A549 (cell line): ENCODE data around the gene SCG2. TPM values are rescaled to one million over a fixed set of nuclear protein-coding genes. Genes with fewer than 3 reads are reported as not detected.

Source experiments
- ATAC-seq, 2 experiments: fragments of 200-7000 bp in 1 of 2; fragments of >200 bp in 1 of 2; cut with Nextera tagmentation in 1 of 2; cut with Tn5 transposase in 1 of 2; 3 replicates each; pipeline versions ENCODE4 v1.8.0 to v1.9.1; 2018 to 2020; ENCODE audit warnings: mild to moderate bottlenecking in 1 of 2, moderate library complexity in 1 of 2
- CTCF ChIA-PET: fragments of 300-600 bp; sonication (Branson Sonifier 250); formaldehyde crosslinking; extraction: SDS; loops from one replicate; lab custom pipeline; 2021; ENCODE audit warnings: antibody characterized with exemption, inconsistent platforms; lab: Yijun Ruan, JAX
- POLR2A ChIA-PET: fragments of 350-600 bp; formaldehyde crosslinking; extraction: SDS; loops from one replicate; lab custom pipeline; 2021; ENCODE audit warnings: antibody characterized with exemption, inconsistent platforms; lab: Yijun Ruan, JAX
- DNase-seq, 2 experiments: peaks; one replicate each; pipeline versions ENCODE4 v3.0.0 to v3.0.0-alpha.2; 2011 to 2016; ENCODE audit warnings: low read depth in 1 of 2, low spot score in 1 of 2
- FAIRE-seq: peaks from 2 replicates; lab custom pipeline; 2011; peaks lifted over from hg19 to GRCh38; lab: Jason Lieb, UNC
- H3K27ac ChIP-seq, 2 experiments: fragments of >200 bp; sonication (Bioruptor Twin); formaldehyde crosslinking; 3 replicates each; pipeline ENCODE4 v1.5.1; 2016 to 2017
- H3K4me1 ChIP-seq: fragments of >200 bp; sonication (Bioruptor Twin); formaldehyde crosslinking; 3 replicates; pipeline ENCODE4 v1.6.1; 2016
- H3K4me2 ChIP-seq: fragments of >200 bp; sonication (Bioruptor Twin); formaldehyde crosslinking; 3 replicates; pipeline ENCODE4 v1.6.1; 2016
- H3K4me3 ChIP-seq: fragments of >200 bp; sonication (Bioruptor Twin); formaldehyde crosslinking; 3 replicates; pipeline ENCODE4 v1.5.1; 2016
- H3K9me3 ChIP-seq: fragments of >200 bp; sonication (Bioruptor Twin); formaldehyde crosslinking; 3 replicates; pipeline ENCODE4 v1.6.1; 2016
- BHLHE40 ChIP-seq: IDR thresholded peaks from 2 replicates; pipeline ENCODE4 v1.6.1; 2012; ENCODE audit warnings: low read depth, low read length, inconsistent platforms
- CBX2 ChIP-seq: fragments of 200-600 bp; sonication (generic); IDR thresholded peaks from 2 replicates; pipeline ENCODE4 v1.6.1; 2016; ENCODE audit warnings: low read depth, mild to moderate bottlenecking, borderline replicate concordance
- E2F6 ChIP-seq: IDR thresholded peaks from 2 replicates; pipeline ENCODE4 v1.6.1; 2012; ENCODE audit warnings: low read depth, borderline replicate concordance
- FOXS1 ChIP-seq: fragments of 250-450 bp; sonication (Bioruptor Pico); IDR thresholded peaks from 2 replicates; pipeline ENCODE4 v1.5.0; 2020; ENCODE audit warnings: mild to moderate bottlenecking, moderate library complexity
- HEYL ChIP-seq: fragments of 250-450 bp; sonication (Bioruptor Pico); IDR thresholded peaks from 2 replicates; pipeline ENCODE4 v1.8.0; 2021; ENCODE audit warnings: mild to moderate bottlenecking, moderate library complexity
- HMGXB4 ChIP-seq: fragments of 250-450 bp; sonication (Bioruptor Pico); IDR thresholded peaks from 2 replicates; pipeline ENCODE4 v1.5.0; 2021; ENCODE audit warnings: mild to moderate bottlenecking, moderate library complexity, borderline replicate concordance
- HOXB5 ChIP-seq: fragments of 250-450 bp; sonication (Bioruptor Pico); IDR thresholded peaks from 2 replicates; pipeline ENCODE4 v1.5.0; 2020; ENCODE audit warnings: mild to moderate bottlenecking, moderate library complexity
- JUN ChIP-seq, 2 experiments: fragments of >200 bp; sonication (Bioruptor Twin); formaldehyde crosslinking; IDR thresholded peaks; 2 replicates in 1 of 2; 3 replicates in 1 of 2; pipeline ENCODE4 v1.6.1; 2016 to 2017
- NFE2L2 ChIP-seq: fragments of 150-350 bp; conservative IDR thresholded peaks from 2 replicates; pipeline ENCODE4 v1.6.1; 2014; ENCODE audit warnings: low read length
- NPAS2 ChIP-seq: fragments of 250-450 bp; sonication (Bioruptor Pico); IDR thresholded peaks from 2 replicates; pipeline ENCODE4 v1.8.0; 2022; ENCODE audit warnings: mild to moderate bottlenecking, moderate library complexity, borderline replicate concordance
- PHF8 ChIP-seq: fragments of 200-600 bp; sonication (generic); IDR thresholded peaks from 2 replicates; pipeline ENCODE4 v1.6.1; 2016; ENCODE audit warnings: low read depth, mild to moderate bottlenecking, antibody characterized with exemption, moderate library complexity, borderline replicate concordance
- POLR2AphosphoS2 ChIP-seq: conservative IDR thresholded peaks from 2 replicates; pipeline ENCODE4 v1.6.1; 2012; ENCODE audit warnings: low read length, improper control_type of control experiment, inconsistent platforms
- TP53 ChIP-seq: fragments of 250-450 bp; sonication (Bioruptor Pico); IDR thresholded peaks from 2 replicates; pipeline ENCODE4 v1.5.0; 2021; ENCODE audit warnings: mild to moderate bottlenecking, moderate library complexity
- WGBS: methylation state at CpG from one replicate; pipeline ENCODE4 v1.1.6; 2017; ENCODE audit errors: missing lambda C conversion rate; 5-methylcytosine and 5-hydroxymethylcytosine counted together
- polyA plus RNA-seq, 4 experiments: library from polyadenylated mRNA; depleted of rRNA in 3 of 4; stranded (reverse); fragments of >200 nt; fragmentation: RNase III in 1 of 4; extraction: RNeasy Plus Mini Kit Qiagen cat#74134 plus additional on column Dnase treatment in 1 of 4; gene quantifications; 2 replicates in 3 of 4; 3 replicates in 1 of 4; pipeline ENCODE4 v1.2.3, GENCODE V29; 2011 to 2017
- TF ChIP-seq, protein P1 (sequence below): fragments of 250-450 bp; sonication (Bioruptor Pico); IDR thresholded peaks from 2 replicates; pipeline ENCODE4 v1.5.0; 2020; ENCODE audit warnings: low read depth, mild to moderate bottlenecking, moderate library complexity
- TF ChIP-seq, protein P2 (sequence below): fragments of >200 bp; sonication (Bioruptor Twin); formaldehyde crosslinking; IDR thresholded peaks from 2 replicates; pipeline ENCODE4 v1.6.1; 2016
- TF ChIP-seq, protein P3 (sequence below): fragments of 450-650 bp; IDR thresholded peaks from 2 replicates; pipeline ENCODE4 v1.6.1; 2014; ENCODE audit warnings: antibody characterized with exemption

Gene SCG2
- polyA plus RNA-seq, 2 of the 4 experiments (the other 2 are of a cell fraction): 0.84 to 10.2 TPM

DNA sequence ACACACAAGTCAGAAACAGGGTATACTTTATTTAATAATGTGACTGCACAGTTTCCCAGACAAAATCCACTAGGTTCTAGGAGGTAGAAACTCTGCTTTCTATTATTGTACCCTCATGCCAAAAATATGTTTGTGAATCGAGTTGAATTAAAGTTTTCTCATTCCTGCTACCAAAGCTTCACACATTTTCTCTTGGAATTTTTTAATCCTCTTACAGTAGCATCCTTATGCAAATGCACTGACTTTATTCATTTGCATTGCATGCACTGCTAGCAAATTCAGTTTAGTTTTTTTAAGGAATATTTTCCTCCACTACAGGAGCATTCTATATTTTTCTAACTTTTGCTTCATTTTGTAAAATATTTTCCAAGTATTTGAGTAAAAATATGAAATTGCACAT, 4.8 kb upstream of the SCG2 start:
- Histone ChIP-seq H3K4me3 (no peak overlapping the region), H3K4me2 (no peak overlapping the region), H3K9me3 (no peaks in the 10 kb centered on the region), H3K4me1 (no peaks in the 10 kb centered on the region; the same call in 2 of the 3 replicates), H3K27ac (no peak overlapping the region)
- FAIRE-seq: no peak
- CTCF ChIA-PET: interaction anchor here (1.2 kb wide), 1 partner anchor 625 kb away, joined by 4 read pairs; no protein-coding TSS in a partner anchor
- WGBS: 22% methylated on average over 1 of the region's 1 CpG
- no peak for ATAC-seq
- POLR2A ChIA-PET: no interaction called here
- no peak for TF ChIP-seq E2F6
- no peak for TF ChIP-seq PHF8
- no peak for TF ChIP-seq TP53 (CRISPR knock-in tag)
- no peak for DNase-seq

GRCh38 chr2:223604231-223604630, 2.1 kb upstream of the SCG2 start:
- no peak for FAIRE-seq
- Histone ChIP-seq H3K4me1 (no peaks in the 10 kb centered on the region), H3K9me3 (no peaks in the 10 kb centered on the region), H3K27ac (no peak overlapping the region), H3K4me3 (no peak overlapping the region), H3K4me2 (no peak overlapping the region)
- ATAC-seq: no peak
- 56% methylated on average over 2 of the region's 2 CpGs for WGBS
- TF ChIP-seq PHF8: no peak
- no peak for TF ChIP-seq HOXB5 (CRISPR knock-in tag)
- TF ChIP-seq, protein P1, sequence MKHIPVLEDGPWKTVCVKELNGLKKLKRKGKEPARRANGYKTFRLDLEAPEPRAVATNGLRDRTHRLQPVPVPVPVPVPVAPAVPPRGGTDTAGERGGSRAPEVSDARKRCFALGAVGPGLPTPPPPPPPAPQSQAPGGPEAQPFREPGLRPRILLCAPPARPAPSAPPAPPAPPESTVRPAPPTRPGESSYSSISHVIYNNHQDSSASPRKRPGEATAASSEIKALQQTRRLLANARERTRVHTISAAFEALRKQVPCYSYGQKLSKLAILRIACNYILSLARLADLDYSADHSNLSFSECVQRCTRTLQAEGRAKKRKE (CRISPR knock-in tag): no peak
- TF ChIP-seq CBX2: no peak
- TF ChIP-seq, protein P2, sequence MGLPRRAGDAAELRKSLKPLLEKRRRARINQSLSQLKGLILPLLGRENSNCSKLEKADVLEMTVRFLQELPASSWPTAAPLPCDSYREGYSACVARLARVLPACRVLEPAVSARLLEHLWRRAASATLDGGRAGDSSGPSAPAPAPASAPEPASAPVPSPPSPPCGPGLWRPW: no peak
- TF ChIP-seq NFE2L2: no peak
- TF ChIP-seq HMGXB4 (CRISPR knock-in tag): no peak
- DNase-seq: no peak
- ChIA-PET POLR2A (no interaction called here), CTCF (interaction anchor here (1.1 kb wide), 1 partner anchor 27 kb away, joined by 3 read pairs; no protein-coding TSS in a partner anchor)

DNA sequence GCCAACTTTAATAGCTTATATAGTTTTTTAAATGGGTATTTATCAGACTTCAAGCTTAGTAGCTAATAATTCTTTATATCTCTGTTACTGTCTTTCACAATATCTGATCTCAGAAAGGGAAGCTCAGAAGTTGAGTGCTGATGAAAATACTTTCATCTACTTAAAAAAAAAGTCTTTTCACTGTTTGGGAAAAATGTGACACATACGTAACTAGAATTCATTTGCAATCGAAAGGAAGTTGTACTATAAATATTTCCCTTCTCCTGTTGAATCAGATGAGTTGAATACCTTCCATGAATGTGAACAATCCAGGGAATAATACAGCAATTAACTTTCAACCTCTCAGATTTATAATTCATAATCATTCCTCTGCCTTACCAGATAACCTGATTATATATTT, 811 bp upstream of the SCG2 start:
- ATAC-seq (no peak), DNase-seq (no peak), FAIRE-seq (no peak)
- no peak overlapping the region for H3K27ac ChIP-seq
- POLR2A ChIA-PET: no interaction called here
- TF ChIP-seq JUN (IDR thresholded peaks at IDR 0.05): no peak
- TF ChIP-seq HEYL (CRISPR knock-in tag): no peak
- TF ChIP-seq POLR2AphosphoS2: no peak
- TF ChIP-seq NPAS2 (CRISPR knock-in tag): no peak
- no peak for TF ChIP-seq FOXS1 (CRISPR knock-in tag)
- TF ChIP-seq, protein P3, sequence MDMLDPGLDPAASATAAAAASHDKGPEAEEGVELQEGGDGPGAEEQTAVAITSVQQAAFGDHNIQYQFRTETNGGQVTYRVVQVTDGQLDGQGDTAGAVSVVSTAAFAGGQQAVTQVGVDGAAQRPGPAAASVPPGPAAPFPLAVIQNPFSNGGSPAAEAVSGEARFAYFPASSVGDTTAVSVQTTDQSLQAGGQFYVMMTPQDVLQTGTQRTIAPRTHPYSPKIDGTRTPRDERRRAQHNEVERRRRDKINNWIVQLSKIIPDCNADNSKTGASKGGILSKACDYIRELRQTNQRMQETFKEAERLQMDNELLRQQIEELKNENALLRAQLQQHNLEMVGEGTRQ: no peak
- TF ChIP-seq, protein P1 (CRISPR knock-in tag): no peak
- no peak for TF ChIP-seq BHLHE40
- no peak overlapping the region for H3K4me3 ChIP-seq
- H3K9me3 ChIP-seq: no peaks in the 10 kb centered on the region
- H3K4me2 ChIP-seq: peak overlapping the region; percentile 59; the same call in 2 of the 3 replicates
- CTCF ChIA-PET: interaction anchor here (0.9 to 1.5 kb wide), 3 partner anchors 17 to 631 kb away, joined by 3 to 5 read pairs (median 4); no protein-coding TSS in a partner anchor
- H3K4me1 ChIP-seq: no peaks in the 10 kb centered on the region
- WGBS: 79% methylated on average over 2 of the region's 2 CpGs
